Left hindlimb (tissue), 1 donor: ENCODE measurements around the gene NET1.
"Not testable (repeated sequence)": the region's sequence is repeated elsewhere in the genome, so short reads cannot be mapped to it uniquely, and the experiment has no call there.

Experiments
- DNase-seq: peaks from one replicate; pipeline ENCODE4 v3.0.0-alpha.2; 2018

The NET1 gene

DNA sequence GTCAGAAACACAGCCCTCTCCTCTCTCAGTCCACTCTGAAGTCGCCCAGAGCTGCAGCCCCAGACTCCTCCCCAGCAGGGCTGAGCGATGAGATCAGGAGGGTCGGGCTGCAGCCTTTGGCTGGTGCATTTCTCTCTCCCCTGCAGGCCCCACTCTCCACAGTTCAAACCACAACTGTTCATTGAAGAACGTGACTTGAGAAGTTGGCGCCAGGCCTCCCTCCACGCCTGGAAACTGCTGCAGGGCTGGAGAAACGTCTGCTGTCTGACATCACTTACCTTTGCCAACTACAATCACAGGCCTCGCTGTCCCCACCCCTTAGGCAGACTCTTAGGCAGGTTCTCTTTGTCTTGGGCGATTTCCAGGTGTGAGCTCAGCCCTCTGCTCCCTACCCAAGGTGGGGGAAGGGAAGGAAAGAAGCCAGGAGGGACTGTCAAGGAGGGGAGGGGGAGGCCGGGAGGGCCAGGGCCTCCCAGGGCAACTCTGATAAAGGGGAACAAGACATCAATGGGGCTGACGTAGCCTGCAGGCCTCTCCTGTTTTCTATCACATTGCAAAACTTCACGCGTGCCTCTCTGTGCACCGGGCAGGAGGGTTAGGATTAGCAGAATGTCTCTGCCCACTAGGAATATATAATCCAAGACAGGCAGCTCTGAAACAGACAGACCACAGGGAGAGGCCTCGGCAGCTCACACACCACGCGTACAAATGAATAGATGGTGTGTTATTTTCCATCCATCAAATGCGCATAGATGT, 54.3 kb downstream of the NET1 start:
- peak; percentile 93 for DNase-seq

DNA sequence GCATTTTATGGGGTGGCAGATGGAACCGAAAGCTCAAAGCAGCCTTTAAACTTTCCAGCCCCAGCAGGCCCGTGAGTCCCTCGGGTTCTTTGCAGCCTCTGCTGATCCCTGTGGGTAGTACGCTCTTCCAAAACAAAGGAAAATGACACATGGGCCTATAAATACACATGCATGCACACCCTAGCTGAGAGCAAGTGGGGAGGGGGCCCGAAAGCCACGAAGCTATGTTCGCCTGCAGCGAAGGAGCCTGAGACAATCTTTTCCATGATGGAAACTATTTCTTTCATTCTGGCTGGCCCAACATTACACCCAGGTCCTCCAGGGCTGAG, 54.8 kb downstream of the NET1 start:
- peak; percentile 79 for DNase-seq

DNA sequence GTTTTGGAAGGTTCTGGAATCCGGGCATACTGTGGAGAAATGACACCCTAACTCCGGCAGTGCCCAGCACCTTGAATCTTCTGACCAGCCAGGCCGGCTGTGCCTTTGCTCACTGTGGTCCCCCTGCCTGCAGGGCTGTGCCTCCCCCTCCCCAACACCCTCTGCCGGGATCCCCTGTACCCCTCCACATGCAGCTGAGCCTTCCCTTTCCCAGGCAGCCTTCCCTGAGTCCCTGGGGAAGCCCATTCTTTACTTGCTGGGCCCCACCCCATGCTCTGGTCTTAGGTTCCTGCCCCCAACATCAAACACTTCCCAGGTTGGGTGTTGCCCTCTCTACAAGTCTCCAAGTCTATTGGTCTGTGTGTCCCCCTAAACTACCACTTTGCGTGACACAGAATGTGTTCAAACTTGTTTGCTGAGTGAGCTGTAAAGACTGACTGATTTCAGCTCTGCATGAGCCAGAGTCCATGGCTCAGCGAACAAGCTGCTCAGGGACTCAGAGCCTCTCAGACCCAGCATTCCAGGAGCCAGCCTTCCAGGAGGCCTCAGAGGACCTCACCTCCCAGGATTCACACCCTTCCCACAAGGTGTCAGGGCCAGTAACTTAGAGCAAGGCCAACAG, 55.4 kb downstream of the NET1 start:
- no peak for DNase-seq

DNA sequence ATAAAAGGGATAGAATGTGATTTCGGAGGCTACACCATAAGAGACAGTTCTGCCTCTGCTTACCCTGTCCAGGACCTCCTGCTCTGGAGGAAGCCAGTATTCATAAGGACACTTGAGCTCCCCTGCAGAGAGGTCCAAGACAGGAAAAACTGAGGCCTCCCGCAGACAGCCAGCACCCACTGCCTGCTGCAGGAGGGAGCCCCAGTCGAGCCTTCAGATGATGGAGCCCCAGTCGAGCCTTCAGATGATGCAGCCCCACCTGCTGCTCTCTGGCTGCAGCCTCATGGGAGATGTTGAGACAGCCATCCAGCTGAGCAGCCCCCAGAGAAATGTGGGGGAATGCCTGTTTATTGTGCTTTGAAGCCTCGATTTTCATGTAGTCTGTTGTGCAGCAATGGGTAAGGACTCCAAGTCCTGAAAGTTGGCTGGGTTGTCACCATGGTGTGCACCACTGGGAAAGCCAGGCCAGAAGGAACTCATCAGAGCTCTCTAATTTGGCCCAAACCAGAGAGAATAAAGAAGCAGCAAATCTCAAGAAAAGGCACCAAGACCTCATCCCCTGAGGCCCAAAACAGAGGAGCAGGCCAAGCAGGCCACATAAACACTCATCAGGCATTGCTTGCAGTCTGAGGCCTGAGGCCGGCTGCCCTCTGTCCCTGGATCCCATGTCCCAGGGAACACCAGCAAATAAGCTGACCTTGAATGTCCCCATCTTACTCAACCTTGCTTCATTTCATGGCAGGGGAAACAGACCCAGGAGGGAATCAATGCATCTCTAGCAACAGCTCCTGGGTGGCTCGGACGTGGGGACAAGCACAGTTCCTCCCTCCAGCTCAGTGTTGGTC, 56.1 kb downstream of the NET1 start:
- DNase-seq: no peak

DNA sequence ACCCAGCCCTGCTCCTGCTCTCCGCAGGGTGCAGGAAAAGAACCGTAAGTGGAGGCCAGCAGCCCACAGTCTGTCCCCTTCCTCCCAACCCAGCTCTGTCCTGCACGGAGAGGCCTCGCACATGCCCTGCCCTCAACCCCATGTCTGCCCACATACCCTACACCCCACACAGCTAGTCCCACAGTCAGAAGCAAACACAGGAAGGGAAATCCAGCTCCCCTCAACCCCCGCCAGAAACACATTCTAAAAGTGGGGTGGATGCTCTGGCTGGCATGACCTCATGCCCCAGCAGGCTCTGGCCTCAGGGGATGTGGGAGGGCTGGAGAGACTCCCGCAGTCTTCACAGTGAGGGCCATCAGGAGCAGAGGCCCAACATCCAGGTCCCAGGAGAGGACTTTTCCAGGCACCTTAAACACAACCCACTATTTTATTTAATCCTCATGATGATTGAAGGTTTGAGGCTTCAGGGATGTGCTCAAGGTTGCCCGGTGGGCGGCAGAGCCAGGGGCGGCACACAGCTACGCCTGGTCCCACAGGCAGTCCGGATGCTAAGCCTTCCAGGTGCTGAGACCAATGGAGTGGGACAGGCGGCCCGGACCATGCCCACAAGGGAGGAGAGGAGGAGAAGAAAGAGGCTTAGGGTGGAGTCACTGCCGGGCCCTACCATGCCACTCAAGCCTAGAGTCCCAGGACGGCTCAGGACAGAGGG, 57.1 kb downstream of the NET1 start:
- no peak for DNase-seq

DNA sequence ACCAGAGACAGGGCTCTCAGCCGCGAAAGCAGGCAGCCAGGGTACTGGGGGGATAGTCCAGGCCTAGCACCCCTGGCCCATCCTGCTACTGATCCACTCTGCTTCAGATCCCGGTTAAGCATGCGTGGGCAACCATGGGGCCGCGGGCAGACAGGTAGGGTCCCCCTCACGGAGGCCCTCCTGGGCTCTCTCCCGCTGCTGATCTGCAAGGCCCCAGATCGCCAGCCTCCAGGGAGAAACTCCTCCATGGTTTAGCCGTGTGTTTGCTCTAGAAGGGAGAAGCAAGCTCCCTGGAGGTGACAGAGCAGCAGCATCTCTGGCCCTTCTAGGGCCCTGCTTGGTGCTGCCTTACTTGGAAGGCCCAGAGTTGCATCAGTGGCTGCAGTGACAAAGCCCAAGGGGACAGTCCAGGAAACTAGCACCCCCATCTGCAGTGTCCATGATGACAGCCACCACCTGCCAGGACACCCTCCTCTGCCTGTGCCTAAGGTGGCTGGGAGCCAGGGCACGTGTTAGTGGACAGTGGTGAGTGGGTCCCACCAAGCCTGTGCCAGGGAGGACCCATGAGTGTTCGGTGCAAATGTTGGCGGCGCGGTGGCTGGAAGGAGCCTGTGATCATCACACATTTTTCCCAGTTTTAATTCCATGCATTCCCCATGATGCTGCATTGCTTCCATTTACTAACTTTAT, 57.9 kb downstream of the NET1 start:
- DNase-seq: no peak

DNA sequence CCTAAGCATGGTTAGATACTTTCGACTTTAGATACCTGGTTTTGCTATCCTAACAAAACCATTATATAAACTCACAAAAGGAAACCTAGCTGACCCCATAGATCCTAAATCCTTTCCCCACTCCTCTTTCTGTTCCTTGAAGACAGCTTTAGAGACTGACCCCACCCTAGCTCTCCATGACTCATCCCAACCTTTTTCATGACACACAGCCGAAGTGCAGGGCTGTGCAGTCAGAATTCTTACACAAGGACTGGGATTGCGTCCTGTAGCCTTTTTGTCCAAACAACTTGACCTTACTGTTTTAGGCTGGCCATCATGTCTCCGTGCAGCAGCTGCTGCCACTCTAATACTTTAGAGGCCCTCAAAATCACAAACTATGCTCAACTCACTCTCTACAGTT, 62.3 kb downstream of the NET1 start:
- DNase-seq: not testable (repeated sequence)

DNA sequence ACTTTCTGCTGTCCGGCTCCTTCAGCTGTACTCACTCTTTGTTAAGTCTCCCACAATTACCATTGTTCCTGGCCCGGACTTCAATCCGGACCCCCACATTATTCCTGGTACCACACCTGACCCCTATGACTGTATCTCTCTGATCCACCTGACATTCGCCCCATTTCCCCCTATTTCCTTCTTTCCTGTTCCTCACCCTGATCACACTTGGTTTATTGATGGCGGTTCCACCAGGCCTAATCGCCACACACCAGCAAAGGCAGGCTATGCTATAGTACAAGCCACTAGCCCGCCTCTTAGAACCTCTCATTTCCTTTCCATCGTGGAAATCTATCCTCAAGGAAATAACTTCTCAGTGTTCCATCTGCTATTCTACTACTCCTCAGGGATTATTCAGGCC, 62.7 kb downstream of the NET1 start:
- not testable (repeated sequence) for DNase-seq

DNA sequence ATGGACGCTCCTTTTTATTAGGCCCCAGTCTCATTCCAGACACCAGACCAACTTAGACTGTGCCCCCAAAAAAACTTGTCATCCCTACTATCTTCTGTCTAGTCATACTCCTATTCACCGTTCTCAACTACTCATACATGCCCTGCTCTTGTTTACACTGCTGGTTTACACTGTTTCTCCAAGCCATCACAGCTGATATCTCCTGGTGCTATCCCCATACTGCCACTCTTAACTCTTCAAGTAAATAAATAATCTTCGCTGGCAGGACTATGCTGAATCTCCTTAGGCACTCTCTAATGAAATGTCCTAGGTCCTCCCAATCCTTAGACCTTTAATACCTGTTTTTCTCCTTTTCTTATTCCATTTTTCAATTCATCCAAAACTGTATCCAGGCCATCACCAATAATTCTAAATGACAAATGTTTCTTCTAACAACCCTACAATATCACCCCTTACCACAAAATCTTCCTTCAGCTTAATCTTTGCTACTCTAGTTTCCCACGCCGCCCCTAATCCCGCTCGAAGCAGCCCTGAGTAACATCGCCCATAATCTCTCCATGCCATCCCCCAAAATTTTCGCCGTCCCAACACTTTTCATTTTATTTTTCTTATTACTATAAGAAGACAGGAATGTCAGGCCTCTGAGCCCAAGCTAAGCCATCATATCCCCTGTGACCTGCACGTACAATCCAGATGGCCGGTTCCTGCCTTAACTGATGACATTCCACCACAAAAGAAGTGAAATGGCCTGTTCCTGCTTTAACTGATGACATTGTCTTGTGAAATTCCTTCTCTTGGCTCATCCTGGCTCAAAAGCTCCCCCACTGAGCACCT, 63.8 kb downstream of the NET1 start:
- DNase-seq: not testable (repeated sequence)

DNA sequence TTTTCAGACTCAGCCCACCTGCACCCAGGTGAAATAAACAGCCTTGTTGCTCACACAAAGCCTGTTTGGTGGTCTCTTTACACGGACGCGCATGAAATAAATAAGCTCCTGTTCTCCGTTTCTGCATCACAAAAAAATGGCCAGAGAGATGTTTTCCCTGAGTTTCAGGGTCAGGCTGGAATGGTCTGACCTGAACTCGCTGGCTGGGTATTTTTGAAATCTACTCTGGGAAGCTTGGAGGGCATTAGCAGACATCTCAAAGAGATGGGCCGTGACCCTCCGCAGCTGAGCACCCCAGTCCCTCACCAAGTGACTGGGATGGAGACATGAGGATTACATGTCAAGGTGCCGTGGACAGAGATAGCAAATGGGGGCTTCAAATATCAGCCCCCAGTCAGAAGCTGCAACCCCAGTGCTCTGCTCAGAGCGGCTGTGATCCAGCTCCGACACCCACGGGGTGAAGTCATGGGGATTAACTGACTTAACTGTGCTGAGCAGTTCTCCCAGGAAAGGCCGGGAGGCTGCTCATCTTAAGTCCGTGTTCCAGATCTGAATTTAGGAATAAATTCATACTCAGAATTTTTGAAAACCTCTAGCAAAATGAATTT, 64.7 kb downstream of the NET1 start:
- no peak for DNase-seq

DNA sequence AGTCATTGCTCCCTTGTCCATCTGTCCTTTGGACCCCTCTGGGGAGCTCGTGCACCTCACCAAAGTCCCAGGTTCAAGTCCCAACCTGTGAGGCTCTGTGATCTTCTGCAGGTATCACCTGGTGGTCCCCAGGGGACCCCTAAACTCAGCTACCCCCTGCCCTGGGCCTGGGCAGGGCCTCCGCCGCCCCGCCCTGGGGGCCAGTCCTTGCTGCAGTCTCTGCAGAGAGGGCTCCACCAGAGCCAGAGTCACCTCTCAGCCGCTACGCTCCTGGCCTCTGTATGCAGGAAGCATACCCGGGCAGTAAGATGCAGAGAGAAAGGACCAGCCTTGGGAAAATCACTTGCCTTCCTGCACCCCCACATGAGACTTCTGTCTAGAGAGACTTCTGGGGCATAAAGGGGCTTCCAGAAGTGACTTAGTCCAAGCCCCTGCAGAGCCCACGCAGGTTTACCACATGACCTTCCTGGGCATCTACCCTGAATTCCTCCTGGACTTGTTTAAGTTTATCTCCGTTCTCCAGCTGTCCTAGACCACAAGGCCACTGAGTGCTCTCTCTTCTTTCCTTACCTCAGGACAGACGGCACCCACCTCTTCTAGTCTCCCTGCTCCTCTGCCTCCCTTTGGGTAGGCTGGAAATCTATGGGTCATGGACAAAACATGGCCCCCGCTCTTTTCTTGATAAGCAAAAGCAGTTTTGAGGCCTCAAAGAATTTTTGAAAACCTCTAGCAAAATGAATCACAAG, 65.8 kb downstream of the NET1 start:
- DNase-seq: no peak

DNA sequence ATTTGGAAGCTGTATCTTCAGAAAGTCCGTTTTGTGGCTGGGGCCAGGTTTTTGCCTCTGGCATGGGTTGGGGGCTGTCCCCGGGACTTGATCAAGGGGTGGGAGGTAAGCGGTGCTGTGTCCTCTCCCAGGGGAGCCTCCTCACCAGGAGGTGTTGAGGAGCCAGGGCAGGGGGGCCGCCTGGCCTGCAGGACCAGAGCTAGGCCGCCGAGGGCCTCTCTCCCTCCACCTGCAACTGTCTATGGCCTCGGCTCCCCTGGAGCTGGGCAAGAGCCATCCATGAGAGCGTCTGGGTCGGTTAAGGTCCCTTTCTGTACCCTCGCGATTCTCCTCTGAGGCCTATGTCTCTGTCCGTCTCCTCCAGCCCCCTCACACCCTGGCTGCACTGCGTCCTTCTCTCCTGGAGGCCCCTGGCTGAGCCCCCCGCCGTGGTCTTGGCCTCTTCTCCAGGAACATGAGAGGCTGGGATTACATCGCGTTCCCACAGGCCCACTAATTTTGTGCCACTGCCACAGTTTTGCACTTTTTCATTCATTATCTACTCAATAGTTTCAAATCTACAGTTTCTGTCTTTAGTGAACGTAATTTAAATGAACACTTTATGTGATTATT, 66.4 kb downstream of the NET1 start:
- no peak for DNase-seq

DNA sequence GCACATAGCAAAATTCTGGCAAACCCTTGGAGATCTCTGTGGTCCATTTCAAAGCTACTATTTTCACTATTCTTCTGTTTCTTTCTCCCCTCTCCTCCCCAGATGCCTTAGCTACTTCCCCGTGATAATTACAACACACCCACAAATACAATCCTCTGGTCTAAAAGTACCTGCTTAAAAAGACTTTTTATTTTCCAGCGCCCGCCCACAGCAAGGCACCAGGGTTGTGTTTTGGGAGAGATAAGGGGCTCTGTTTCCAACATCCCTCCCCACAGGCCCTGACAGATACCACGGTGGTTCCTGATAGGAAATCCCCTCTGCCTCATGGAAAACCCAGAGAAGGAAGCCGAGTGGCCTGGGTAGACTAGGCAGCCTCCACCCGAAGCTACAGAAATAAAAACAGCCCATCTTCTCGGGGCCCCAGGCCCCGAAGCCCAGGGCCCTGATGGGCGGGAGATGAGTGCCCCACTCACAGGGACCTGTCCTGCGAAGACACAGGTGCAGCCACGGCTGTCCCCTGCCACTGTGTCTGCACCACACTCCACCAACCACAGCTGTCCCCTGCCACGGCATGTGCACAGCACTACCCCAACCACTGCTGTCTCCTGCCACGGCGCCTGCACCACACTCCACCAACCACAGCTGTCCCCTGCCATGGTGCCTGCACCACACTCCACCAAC, 67.3 kb downstream of the NET1 start:
- no peak for DNase-seq

DNA sequence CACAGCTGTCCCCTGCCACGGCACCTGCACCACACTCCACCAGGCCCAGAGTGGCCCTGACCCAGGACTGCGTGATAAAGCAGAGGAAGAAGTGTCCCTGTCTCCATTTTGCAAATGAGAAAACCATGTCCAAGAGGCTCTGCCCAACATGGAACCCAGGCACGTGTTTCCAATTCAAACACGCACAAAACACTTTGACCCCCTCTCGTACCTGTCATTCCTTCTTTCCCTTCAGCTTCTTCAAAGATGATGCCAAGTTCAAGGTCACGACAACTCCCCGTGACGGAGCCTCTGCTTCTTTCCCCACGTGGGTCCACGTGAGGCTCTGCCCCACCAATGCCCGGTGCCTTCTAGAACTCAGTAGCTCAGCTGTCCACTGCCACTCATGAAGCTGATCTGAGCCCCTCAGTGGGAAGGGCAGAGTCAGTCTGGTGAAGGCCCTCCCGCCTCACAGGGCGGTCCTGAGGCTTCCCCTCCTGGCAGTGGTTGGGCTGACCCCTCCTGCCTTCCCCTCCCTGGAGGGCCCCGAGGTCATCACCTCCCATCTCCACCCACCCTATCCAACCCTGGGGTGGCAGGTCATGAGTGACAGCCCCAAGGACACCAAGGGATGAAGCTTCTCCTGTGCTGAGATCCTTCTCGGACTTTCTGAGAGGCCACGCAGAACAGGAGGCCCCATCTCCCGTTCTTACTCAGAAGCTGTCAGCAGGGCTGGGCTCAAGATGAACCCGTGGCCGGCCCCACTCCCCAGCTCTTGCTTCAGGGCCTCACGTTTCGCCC, 68.0 kb downstream of the NET1 start:
- DNase-seq: no peak

DNA sequence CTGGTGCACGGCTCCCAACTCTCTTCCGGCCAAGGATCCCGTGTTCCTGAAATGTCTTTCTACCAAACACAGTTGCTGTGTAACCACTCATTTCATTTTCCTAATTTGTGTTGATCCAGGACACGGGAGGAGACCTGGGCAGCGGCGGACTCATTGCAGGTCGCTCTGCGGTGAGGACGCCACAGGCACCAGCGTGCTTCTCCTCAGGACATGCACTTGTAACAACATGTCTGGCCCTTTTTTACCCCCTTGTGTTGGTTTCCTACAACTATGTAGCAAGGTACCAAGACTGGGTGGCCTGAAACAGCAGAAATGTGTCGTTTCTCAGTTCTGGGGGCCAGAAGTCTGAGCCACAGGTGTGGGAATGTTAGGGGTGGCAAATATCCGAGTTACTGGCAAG, 68.8 kb downstream of the NET1 start:
- no peak for DNase-seq

DNA sequence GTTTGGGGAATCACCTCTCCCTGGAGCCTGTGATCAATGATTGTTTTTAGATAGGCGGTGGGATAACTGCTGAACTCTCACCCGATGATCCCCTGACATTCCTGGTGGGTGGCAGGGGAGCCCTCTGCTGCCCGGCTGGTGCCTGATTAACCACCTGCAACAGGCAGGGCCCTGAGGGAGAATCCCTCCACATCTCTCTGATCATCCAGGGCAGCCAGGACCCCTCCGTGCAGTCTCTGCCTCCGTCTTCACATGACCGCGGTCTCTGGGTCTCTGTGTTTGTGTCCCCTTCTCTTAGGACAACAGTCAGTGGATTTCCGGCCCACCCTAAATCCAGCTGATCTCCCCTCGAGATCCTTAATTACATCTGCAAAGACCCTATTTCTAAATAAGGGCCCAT, 69.7 kb downstream of the NET1 start:
- no peak for DNase-seq

DNA sequence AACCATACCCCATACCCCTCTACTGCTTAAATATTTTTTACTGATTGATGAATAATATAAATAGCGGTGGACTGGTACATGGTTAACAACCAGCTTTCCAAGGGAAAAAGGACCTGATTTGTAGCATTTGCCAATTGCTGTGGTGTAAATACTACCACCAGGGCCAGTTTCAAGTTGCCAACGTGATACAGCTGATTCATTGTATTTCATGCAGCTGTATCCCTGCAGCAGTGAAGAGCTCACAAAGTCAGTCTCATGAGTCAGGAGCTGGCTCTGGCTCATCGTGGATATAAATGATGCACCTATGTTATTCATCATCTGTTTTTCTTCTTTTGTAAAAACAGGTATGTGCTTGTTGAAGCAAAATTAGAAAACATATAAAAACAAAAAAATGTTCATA, 71.8 kb downstream of the NET1 start:
- DNase-seq: peak; percentile 6

DNA sequence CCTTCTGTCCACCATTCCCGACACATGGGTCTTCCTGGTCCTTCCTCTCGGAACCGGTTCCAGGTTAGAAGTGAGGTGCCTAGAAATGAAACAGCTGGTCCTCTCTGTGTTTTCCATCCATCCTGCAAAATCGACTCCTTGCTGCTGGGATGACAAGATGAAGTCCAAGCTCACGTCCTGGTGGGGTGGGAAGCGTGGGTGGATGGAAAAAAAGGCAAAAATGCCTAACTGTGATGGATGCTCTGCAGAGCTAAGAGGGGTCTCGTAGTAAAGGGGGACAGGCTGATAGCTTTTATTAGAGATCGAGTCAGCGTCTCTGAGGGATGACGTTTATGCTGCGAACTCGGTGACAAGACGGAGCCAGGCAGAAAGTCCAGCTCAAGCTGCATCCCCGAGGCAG, 72.9 kb downstream of the NET1 start:
- no peak for DNase-seq
